Measurements from ENCODE around the gene TBXAS1. TPM values are rescaled to one million over a fixed set of nuclear protein-coding genes. Genes with fewer than 3 reads are reported as not detected.

TBXAS1 gene
- total RNA-seq, 2 experiments from 2014 or later = 3.6 to 5.1 TPM

DNA sequence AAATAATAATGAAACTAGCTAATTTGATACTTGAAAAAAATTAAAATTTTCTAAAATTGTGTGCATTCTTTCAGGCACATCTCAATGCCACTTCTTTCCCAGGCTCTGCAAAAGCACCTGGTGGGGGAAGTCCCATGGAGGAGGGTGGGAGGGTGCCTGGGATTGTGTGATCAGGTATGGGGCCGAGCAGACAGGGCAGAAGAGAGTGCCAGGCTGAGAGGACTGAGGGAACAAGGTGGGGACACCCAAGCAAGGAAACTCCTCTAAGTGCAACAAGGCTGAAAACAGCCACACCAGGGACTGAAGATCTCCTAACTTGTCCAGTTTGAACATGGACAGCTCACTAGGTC is 219.9 kb downstream of the TBXAS1 start:
- peaks cover 5% of the 10 kb centered on the region for H3K4me1 Mint-ChIP-seq
- intact Hi-C loops (cut with DNase I, micrococcal nuclease) = no loop called here
- peaks cover 22% of the 10 kb centered on the region for H3K36me3 Mint-ChIP-seq (ENCODE audit: low read depth)
- POLR2A ChIA-PET = no interaction called here
- no peak overlapping the region for H3K27ac Mint-ChIP-seq
- CTCF ChIA-PET = interaction anchor here (0.9 to 1.0 kb wide), 2 partner anchors 9 to 32 kb away, joined by 3 to 4 read pairs; no protein-coding TSS in a partner anchor
- H3K4me3 Mint-ChIP-seq = no peak overlapping the region
- no peaks in the 10 kb centered on the region for H3K9me3 Mint-ChIP-seq (ENCODE audit: low read depth)
- no peaks in the 10 kb centered on the region for H3K27me3 Mint-ChIP-seq
- ATAC-seq (no peak), DNase-seq (no peak)

DNA sequence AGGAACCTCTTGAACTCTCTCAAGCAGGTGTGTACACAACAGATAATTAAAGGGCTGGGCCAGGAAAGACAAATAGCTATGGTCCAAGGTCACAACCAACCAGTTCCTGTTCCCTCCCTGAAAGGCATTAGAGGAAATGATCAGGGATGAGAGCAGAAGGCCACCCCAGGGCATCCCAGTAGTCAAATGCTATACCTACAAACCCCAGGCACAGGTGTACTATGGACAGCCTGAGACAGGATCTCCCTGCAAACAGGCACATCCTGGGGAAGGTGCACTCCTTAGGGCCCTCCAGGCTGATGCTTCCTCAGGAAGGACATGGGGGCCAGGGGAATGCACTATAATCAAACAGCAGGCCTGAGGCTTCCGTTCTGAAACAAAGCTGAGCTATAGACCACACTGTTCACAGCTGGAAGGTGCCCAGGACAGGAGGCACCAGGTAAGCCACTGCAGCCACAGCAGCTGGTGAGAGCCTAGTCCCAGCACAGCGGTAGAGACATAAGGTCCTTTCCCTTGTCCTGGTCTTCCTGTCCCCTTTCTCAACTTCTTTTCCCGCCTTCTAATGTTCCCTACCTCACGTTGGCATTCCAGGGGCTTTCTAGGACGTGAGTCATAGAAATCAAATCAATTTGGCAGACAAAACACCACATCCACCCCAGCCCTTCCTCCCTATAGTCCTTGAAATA is 220.4 kb downstream of the TBXAS1 start:
- CTCF ChIA-PET = interaction anchor here (0.9 to 1.0 kb wide), 3 partner anchors 9 to 33 kb away, joined by 3 to 6 read pairs (median 4); no protein-coding TSS in a partner anchor

DNA sequence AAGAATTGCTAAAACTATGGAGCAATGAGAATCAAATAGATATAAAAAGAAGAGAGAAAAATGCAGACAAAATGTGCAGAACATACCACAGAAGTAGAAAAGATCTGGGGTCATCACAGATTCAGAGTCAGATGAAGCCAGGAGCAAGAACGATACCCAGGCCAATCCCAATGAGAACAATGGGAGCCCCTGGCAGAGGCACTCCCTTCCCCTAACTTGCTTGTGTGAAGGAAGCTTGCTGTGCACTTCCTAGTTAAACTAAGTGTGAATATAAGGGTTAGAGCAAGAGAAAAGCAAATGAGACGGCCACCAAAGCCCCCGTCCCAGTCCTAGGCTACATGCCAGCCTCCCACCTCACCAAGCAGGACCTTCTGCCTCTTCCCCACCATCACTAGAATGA is 221.0 kb downstream of the TBXAS1 start:
- CTCF ChIA-PET = interaction anchor here (1.0 kb wide), 1 partner anchor 8 kb away, joined by 6 read pairs; no protein-coding TSS in a partner anchor
- H3K9me3 Mint-ChIP-seq (ENCODE audit: low read depth) = no peaks in the 10 kb centered on the region
- DNase-seq (no peak), ATAC-seq (no peak)
- POLR2A ChIA-PET = no interaction called here
- no peak overlapping the region for H3K4me3 Mint-ChIP-seq
- peaks cover 18% of the 10 kb centered on the region for H3K36me3 Mint-ChIP-seq (ENCODE audit: low read depth)
- H3K4me1 Mint-ChIP-seq = peaks cover 15% of the 10 kb centered on the region
- H3K27ac Mint-ChIP-seq = no peak overlapping the region
- no peaks in the 10 kb centered on the region for H3K27me3 Mint-ChIP-seq
- intact Hi-C loops (cut with DNase I, micrococcal nuclease) = no loop called here

More for the DNA sequence above, 220.4 kb downstream of the TBXAS1 start:
- Mint-ChIP-seq H3K4me1 (peaks cover 10% of the 10 kb centered on the region), H3K36me3 (ENCODE audit: low read depth) (peaks cover 18% of the 10 kb centered on the region), H3K27me3 (no peaks in the 10 kb centered on the region), H3K27ac (no peak overlapping the region), H3K4me3 (no peak overlapping the region), H3K9me3 (ENCODE audit: low read depth) (no peaks in the 10 kb centered on the region)
- no peak for DNase-seq
- POLR2A ChIA-PET = no interaction called here
- intact Hi-C loops (cut with DNase I, micrococcal nuclease) = no loop called here
- no peak for ATAC-seq

DNA sequence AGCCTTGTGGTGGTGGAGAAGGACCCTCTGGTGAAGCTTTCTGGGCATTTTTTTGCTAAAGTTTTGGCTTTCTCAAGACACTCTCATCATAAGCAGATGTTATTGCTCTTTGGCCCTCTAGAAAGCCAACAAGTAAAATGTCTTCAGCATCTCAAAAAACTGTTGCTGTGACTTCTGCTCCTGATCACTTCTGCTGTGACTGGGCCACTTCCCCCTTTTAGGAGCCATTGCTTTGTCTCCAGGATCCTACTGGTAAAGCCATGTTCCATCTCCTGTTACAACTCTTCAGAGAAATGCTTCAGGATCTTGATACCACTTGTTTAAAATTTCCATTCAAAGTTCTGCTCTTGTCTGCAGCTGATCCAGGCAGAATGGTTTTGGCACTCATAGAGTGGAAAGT is 222.8 kb downstream of the TBXAS1 start:
- H3K27ac Mint-ChIP-seq = no peak overlapping the region
- H3K27me3 Mint-ChIP-seq = no peaks in the 10 kb centered on the region
- CTCF ChIA-PET = no interaction called here
- no peak overlapping the region for H3K4me3 Mint-ChIP-seq
- no peaks in the 10 kb centered on the region for H3K9me3 Mint-ChIP-seq (ENCODE audit: low read depth)
- peaks cover 17% of the 10 kb centered on the region for H3K4me1 Mint-ChIP-seq
- no peak for ATAC-seq
- no peak for DNase-seq
- POLR2A ChIA-PET = no interaction called here
- intact Hi-C loops (cut with DNase I, micrococcal nuclease) = no loop called here
- peaks cover 14% of the 10 kb centered on the region for H3K36me3 Mint-ChIP-seq (ENCODE audit: low read depth)

DNA sequence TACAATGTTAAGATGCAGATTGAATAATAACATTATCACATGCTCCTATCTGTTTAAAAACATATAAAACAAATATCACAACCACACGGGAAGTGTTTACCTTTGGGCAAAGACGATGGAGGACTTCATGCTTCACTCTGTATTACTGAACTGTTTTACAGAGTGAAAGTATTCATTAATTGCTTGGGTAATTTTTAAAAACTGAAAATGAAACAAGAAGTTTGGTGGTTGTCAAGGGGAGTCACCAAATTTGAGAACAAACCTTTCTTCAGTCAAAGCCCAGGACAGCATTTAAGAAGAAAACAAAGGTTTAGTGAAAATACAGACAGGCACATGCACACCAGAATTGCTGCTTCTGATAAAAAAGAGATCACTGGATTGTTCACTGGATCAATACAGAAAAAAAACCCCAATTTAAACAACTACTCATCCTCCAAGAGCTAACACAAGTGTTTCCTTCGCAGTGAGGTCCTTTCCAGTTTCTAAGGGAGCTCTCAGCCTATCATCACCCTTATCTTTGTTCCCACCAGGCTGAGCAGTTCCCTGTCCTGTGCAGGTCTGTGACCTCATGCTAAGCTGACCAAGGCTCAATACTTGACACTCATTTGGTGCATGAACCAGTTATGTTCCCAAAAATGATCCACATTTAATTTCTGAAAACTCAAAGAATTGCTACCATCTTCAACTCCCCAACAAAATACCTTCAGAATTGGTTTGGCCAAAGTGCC is 224.9 kb downstream of the TBXAS1 start:
- H3K4me1 Mint-ChIP-seq = peaks cover 24% of the 10 kb centered on the region
- H3K27me3 Mint-ChIP-seq = no peaks in the 10 kb centered on the region
- peaks cover 15% of the 10 kb centered on the region for H3K36me3 Mint-ChIP-seq (ENCODE audit: low read depth)
- H3K9me3 Mint-ChIP-seq (ENCODE audit: low read depth) = no peaks in the 10 kb centered on the region
- H3K4me3 Mint-ChIP-seq = no peak overlapping the region
- intact Hi-C loops (cut with DNase I, micrococcal nuclease) = no loop called here
- ChIA-PET POLR2A (interaction anchor here (0.6 kb wide), 1 partner anchor 49 kb away, joined by 3 read pairs; no protein-coding TSS in a partner anchor), CTCF (no interaction called here)
- H3K27ac Mint-ChIP-seq = no peak overlapping the region
- ATAC-seq (no peak), DNase-seq (no peak)

DNA sequence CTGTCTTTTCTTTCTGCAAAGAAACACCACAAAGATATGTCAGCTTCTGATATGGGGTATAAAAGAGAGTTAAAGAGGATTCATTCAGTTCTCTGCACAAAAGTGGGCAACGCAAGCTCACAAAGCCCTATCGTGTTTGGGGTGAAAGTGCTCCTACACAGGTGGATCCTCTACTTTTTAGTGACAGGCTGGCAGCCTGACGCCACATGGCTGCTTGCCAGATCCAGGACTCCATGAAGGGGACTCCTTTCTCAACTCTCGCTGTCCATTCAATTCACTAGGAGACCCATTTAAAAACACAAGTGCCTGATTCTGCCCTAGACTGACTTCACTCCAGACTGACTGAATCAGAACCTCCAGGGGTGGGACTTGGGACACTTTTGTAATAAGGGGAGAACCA is 225.7 kb downstream of the TBXAS1 start:
- H3K27ac Mint-ChIP-seq = no peak overlapping the region
- CTCF ChIA-PET = interaction anchor here (0.6 to 0.7 kb wide), 2 partner anchors 16 to 162 kb away, joined by 3 read pairs; no protein-coding TSS in a partner anchor
- no peak overlapping the region for H3K4me3 Mint-ChIP-seq
- DNase-seq (no peak), ATAC-seq (no peak)
- intact Hi-C loops (cut with DNase I, micrococcal nuclease) = no loop called here
- H3K36me3 Mint-ChIP-seq (ENCODE audit: low read depth) = peaks cover 15% of the 10 kb centered on the region
- H3K4me1 Mint-ChIP-seq = peaks cover 32% of the 10 kb centered on the region
- no peaks in the 10 kb centered on the region for H3K9me3 Mint-ChIP-seq (ENCODE audit: low read depth)
- POLR2A ChIA-PET = interaction anchor here (0.6 kb wide), 1 partner anchor 50 kb away, joined by 3 read pairs; no protein-coding TSS in a partner anchor
- no peaks in the 10 kb centered on the region for H3K27me3 Mint-ChIP-seq

DNA sequence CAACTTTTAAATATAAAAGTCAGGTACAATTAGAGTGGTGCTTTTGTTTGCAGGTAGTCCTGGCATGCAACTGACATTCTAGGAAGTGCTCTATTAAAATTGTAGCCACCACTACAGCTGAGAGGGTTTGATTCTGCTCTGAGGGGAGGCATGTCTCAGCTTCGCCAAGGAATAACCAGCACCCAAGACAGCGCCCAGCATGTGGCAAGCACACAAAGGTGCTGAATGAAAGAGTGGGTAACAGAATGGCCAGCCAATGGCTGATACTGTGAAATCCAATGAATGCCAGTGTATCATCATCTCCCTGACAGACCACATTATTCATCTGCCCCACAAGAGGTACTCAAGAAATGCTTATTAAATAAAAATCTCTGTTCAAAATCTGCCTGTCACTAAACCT is 226.8 kb downstream of the TBXAS1 start:
- DNase-seq (no peak), ATAC-seq (no peak)
- ChIA-PET CTCF (interaction anchor here (0.7 kb wide), 1 partner anchor 42 kb away, joined by 3 read pairs; no protein-coding TSS in a partner anchor), POLR2A (no interaction called here)
- H3K4me1 Mint-ChIP-seq = peaks cover 43% of the 10 kb centered on the region
- peaks cover 14% of the 10 kb centered on the region for H3K36me3 Mint-ChIP-seq (ENCODE audit: low read depth)
- intact Hi-C loops (cut with DNase I, micrococcal nuclease) = no loop called here
- H3K27ac Mint-ChIP-seq = no peak overlapping the region
- H3K9me3 Mint-ChIP-seq (ENCODE audit: low read depth) = no peaks in the 10 kb centered on the region
- no peak overlapping the region for H3K4me3 Mint-ChIP-seq
- H3K27me3 Mint-ChIP-seq = no peaks in the 10 kb centered on the region

DNA sequence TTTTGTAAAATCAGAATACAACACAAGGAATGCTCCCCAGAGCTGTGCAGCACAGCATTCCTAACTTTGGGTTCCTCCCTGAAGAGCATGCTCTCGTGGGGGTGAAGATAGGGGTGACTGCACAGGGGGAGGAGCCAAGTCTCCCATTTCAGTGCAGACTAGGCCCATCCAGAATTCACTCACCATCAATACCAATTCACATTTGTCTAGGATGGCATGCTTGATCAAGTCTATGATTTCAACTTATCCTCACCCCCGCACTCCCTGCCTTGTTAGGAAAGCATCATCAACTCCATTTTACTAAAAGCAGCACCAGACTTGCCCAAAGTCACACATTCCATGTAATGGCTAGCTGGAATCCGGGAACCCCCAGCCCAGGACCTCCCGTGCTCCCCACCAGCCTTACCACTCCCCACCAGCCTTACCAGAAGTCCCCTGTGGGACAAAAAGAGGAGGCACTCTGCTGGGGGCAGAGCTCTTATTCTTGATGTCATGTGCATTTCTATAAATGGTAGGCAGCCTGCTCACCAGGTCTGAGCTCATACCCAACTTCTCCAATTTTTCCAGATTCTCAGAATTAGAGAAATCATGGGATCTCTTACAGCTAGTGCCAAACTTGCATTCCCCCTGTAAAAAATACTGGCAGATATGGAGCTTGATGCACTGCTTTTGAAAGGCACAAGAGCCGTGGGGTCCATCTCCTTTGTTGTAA is 227.5 kb downstream of the TBXAS1 start:
- intact Hi-C loops (cut with DNase I, micrococcal nuclease) = no loop called here
- H3K4me1 Mint-ChIP-seq = peaks cover 50% of the 10 kb centered on the region
- CTCF ChIA-PET = interaction anchor here (0.9 to 1.5 kb wide), 2 partner anchors 12 to 82 kb away, joined by 3 to 4 read pairs; no protein-coding TSS in a partner anchor

DNA sequence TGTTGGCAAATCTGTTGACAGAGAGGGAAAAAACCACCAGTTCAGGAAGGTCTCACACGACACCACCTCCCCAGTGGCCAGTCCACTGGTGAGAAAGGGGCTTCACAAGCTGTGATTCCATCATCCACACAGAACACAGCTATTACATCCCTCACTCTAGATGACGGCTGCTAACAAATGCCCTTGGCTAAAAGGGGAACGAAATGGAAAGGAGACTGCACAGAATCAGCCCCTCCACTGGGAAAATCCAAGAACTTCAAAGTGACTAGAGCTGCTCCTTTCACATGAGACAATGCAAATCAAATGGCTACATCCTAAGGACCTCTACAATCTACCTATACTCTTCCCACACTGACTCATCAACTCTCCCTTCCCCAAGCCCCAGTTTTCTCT is 228.1 kb downstream of the TBXAS1 start:
- ChIA-PET CTCF (interaction anchor here (0.9 to 1.5 kb wide), 2 partner anchors 12 to 81 kb away, joined by 3 to 4 read pairs; no protein-coding TSS in a partner anchor), POLR2A (no interaction called here)
- Mint-ChIP-seq H3K27me3 (no peaks in the 10 kb centered on the region), H3K4me1 (peaks cover 52% of the 10 kb centered on the region), H3K36me3 (ENCODE audit: low read depth) (peaks cover 18% of the 10 kb centered on the region), H3K9me3 (ENCODE audit: low read depth) (no peaks in the 10 kb centered on the region), H3K4me3 (no peak overlapping the region), H3K27ac (no peak overlapping the region)
- DNase-seq = no peak
- no peak for ATAC-seq
- intact Hi-C loops (cut with DNase I, micrococcal nuclease) = no loop called here

More for the DNA sequence above, 227.5 kb downstream of the TBXAS1 start:
- H3K4me3 Mint-ChIP-seq = no peak overlapping the region
- no peaks in the 10 kb centered on the region for H3K27me3 Mint-ChIP-seq
- no peak for ATAC-seq
- H3K36me3 Mint-ChIP-seq (ENCODE audit: low read depth) = peaks cover 19% of the 10 kb centered on the region
- no peaks in the 10 kb centered on the region for H3K9me3 Mint-ChIP-seq (ENCODE audit: low read depth)
- H3K27ac Mint-ChIP-seq = no peak overlapping the region
- POLR2A ChIA-PET = no interaction called here
- no peak for DNase-seq

DNA sequence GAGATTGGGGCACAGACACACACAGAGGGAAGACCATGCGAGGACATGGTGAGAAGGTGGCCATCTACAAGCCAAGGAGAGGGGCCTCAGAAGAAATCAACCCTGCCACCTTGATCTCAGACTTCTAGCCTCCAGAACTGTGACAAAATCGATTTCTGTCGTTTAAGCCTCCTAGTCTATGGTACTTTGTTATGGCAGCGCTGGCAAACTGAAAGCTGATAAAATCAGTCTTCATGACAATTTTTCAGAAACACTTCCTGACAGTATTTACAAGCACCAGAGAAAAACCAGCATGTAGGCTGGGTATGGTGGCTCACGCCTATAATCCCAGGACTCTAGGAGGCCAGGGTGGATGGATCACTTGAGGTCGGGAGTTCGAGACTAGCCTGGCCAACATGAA is 229.5 kb downstream of the TBXAS1 start:
- H3K4me1 Mint-ChIP-seq = peaks cover 52% of the 10 kb centered on the region
- H3K27me3 Mint-ChIP-seq = no peaks in the 10 kb centered on the region
- CTCF ChIA-PET = interaction anchor here (1.6 kb wide), 1 partner anchor 9 kb away, joined by 6 read pairs; no protein-coding TSS in a partner anchor
- POLR2A ChIA-PET = no interaction called here
- H3K4me3 Mint-ChIP-seq = no peak overlapping the region
- H3K36me3 Mint-ChIP-seq (ENCODE audit: low read depth) = peaks cover 12% of the 10 kb centered on the region
- ATAC-seq (no peak), DNase-seq (no peak)
- intact Hi-C loops (cut with DNase I, micrococcal nuclease) = no loop called here
- no peaks in the 10 kb centered on the region for H3K9me3 Mint-ChIP-seq (ENCODE audit: low read depth)
- H3K27ac Mint-ChIP-seq = no peak overlapping the region

Measured in activated CD4-positive, alpha-beta T cell treated with anti-CD3 and anti-CD28 coated beads for 36 hours (primary cell).